COLO668 (cell line): ENCODE data around the gene FHIT.
"Not testable (repeated sequence)": the region's sequence is repeated elsewhere in the genome, so short reads cannot be mapped to it uniquely, and the experiment has no call there.

Experiments
- DNase-seq: peaks from one replicate; lab custom pipeline; 2025; ENCODE audit not compliant: unreplicated experiment; lab: John Stamatoyannopoulos, UW

FHIT gene

DNA sequence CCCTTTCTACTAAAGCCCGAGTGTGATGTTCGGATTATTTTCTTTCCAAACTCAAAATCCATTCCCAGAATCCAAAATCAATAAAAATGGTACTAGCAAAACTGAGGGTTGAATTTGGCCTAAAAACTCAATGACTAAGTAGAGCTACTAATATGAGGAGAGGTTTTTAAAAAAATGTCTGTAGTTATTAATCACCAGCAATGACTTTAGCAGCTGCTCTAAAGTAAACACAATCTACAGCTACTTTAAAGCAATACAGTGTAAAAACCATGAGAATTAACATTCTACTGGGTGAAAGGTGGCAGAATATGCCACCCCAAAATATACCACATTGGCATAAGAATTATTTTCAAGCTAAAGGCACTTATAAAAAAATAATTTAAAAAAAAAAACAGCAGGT lies 23.5 kb downstream of the FHIT start:
- no peak for DNase-seq

DNA sequence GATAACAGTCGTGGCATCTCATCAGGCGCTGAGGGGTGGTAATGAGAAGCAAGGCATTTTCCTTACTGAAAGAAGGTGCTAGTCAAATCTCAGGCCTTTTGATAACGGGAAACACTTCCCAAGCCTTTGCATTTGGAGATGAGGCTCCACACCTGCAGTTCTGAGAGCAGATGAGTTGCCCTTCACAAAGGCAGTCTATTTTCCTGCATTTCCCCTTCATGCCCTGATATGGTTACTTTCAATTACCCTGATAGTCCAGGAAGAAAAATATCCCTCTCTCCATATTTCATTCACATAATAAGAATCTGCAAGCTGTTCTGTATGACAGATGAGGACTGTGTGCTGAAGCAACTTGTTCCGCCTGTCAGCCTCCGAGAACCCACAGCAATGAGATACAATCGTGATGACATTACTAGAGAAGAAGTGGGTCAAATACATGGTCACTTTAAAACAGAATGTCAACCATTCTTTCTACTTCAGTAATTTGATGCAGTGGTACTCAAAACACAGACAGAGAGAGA lies 25.0 kb downstream of the FHIT start:
- DNase-seq, result no peak

DNA sequence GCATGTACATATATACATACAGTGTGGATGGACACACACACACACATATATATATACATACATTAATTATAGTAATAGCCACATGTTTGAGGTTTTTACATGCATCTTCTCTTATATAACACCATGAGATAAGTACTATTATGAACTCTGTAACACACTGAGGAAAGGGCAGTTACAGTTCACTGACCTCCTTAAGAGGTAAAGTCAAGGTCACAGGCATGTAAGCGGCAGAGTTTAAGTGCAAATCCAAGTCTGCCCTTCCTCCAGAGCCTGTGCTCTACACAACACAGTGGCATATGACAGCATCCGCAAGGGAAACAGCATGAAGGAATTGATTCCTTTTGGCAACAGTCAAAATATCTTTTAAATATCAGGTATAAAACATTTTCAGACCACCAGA lies 26.4 kb downstream of the FHIT start:
- DNase-seq, result no peak

DNA sequence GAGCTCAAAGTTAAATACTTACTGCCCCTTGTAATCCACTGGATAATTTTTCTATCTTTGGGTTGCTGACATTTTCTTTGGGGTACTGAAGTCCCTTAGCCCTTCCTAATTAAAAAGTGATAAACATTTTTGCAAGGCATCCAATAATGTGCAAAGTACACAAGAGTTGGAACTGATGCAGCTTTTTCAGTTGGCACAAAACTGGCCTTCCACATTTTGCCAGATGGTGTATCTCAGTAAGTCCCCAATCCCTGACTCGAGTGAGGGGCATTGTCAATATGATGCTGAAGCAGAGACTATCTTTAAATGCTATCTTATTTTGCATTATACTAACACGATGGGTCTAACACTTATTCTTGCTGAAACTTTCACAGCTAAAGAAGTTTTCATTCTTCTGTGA lies 27.8 kb downstream of the FHIT start:
- DNase-seq, result no peak

- no peak for DNase-seq
These were observed 28.8 kb downstream of the FHIT start for GRCh38 chr3:61222467-61222866.

DNA sequence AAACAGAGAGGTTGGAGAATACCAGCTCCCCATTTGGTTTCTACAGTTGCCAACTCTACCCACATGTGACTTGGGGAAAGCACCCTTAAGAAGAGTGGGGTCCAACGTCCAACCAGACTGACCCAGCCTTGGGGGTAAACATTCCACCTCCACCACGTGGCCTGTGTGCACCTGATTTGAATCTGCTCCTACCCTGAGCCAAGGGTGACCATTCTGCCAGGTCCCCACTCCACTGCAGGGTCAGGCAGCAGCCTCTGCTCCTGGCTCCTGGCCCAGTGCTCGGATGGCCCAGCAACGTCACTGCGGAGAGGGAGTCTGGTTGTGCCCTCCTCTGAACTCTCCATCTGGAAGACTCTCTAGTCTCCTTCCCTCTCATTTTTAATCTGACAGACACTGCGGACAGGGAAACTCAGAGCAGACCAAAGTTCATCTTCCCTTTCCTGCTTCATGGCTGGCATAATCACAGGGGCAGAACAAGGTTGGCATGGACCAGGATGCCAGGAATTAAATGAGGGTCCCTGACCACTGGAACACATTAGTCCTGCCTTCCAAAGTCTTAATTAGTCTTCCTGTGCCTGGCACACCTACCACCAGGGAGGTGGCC lies 29.4 kb downstream of the FHIT start:
- DNase-seq, result no peak

DNA sequence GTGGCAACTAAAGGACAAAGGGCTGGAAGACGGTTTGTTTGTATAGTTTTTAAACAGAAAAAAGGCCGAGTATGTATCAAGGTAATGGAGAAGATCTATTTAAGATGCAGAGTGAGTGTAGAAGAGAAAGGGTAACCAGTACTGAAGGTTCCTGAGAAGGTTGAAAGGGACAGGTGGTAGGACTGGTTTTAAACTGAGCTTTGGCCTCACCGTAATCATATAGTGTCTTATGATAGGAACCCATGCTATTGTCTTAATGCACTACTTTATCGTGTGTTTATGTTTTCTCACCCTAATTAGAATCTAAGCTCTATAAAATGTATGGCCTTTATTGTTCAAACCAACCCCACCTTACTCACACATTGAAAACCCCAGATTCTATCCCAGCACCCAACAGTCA lies 32.7 kb downstream of the FHIT start:
- DNase-seq, result no peak

DNA sequence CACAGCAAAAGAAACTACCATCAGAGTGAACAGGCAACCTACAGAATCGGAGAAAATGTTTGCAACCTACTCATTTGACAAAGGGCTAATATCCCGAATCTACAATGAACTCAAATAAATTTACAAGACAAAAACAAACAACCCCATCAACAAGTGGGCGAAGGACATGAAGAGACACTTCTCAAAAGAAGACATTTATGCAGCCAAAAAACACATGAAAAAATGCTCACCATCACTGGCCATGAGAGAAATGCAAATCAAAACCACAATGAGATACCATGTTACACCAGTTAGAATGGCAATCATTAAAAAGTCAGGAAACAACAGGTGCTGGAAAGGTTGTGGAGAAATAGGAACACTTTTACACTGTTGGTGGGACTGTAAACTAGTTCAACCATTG lies 35.1 kb downstream of the FHIT start:
- DNase-seq, result not testable (repeated sequence)

- DNase-seq, result no peak
These were observed 49.2 kb downstream of the FHIT start for GRCh38 chr3:61202086-61202485.

GRCh38 chr3:61201071-61201470 lies 50.2 kb downstream of the FHIT start:
- DNase-seq, result no peak

GRCh38 chr3:61200270-61200669 lies 51.0 kb downstream of the FHIT start:
- DNase-seq, result no peak

DNA sequence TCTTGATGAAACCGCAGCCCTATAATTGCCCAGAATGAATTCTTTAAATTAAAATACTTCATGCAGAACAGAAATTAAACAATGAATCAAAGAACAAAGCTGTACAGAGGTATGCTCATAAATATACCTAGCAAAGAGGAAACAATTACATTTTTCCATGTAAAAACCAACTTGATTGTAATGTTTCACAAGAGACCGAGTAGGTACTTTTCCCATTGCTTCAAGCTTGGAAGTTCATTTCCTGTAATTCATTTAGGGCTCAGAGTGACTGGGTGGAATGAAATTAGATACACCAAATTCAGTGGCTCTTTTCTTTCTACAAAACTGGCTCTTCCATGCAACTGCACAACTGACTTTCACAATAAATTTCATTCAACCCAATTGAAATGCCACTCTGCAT lies 51.4 kb downstream of the FHIT start:
- DNase-seq, result no peak

GRCh38 chr3:61194892-61195538 lies 56.2 kb downstream of the FHIT start:
- no peak for DNase-seq

- no peak for DNase-seq
These were observed 59.0 kb downstream of the FHIT start for GRCh38 chr3:61192222-61192621.

DNA sequence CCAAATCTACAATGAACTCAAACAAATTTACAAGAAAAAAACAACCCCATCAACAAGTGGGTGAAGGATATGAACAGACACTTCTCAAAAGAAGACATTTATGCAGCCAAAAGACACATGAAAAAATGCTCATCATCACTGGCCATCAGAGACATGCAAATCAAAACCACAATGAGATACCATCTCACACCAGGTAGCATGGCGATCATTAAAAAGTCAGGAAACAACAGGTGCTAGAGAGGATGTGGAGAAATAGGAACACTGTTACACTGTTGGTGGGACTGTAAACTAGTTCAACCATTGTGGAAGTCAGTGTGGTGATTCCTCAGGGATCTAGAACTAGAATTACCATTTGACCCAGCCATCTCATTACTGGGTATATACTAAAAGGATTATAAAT lies 61.0 kb downstream of the FHIT start:
- DNase-seq, result not testable (repeated sequence)

- DNase-seq, result no peak
These were observed 65.2 kb downstream of the FHIT start for GRCh38 chr3:61186030-61186429.

GRCh38 chr3:61184956-61185355 lies 66.3 kb downstream of the FHIT start:
- DNase-seq, result no peak

- no peak for DNase-seq
These were observed 68.6 kb downstream of the FHIT start for GRCh38 chr3:61182662-61183061.

DNA sequence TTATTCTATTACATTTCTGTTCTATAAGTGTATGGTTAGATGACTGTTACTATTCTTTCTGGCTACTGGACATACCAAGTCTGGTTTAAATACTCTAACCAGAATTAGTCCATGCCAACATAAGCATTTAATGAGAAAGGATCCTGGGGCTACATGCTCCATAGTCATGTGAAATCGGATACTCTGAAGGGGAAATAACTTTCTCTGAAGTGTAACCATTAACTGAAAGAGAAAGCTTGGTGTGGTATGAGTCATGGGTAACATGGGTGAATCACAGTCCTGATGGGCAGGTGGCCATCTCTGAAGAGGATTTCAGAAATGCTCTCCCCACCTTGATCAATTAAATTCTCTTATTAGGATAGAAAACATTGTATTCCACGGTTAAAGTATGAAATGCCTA lies 69.4 kb downstream of the FHIT start:
- DNase-seq, result peak; percentile 42

DNA sequence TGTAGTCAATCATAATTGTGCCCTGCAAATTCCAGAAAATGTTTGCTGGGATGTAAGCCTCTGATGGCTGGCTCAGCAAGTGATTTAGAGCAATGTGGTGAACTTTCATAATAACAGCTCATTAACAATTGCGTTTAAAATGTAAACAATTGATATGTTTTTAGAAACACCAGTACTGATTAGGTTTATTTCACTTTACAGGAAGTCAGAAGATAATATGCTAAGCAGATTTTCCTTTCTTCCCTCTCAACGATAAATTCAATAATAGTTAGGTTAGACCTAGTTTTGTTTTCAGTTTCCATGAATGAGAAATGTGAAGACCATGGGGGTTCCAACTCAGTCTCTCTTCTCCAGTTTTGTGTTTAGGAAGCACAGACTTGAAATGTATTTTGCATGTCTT lies 71.0 kb downstream of the FHIT start:
- DNase-seq, result no peak

DNA sequence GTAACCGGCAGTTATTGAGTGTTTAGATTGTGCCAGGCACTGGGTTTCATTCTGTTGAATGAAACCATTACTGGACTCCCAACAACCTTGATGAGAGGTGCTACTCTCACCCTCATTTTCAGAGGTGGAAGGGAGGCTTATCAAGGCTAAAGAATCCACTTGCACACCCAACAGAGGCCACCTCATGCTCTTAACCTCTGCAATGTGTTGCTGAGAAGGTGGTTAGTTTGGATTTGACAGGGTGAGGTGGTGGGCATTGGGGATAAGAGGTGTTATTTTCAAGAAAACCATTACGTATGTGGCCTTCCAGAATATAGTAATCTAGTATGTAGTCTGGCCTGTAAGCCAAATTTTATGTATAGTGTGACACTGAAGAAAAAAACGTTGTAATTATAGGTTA lies 73.1 kb downstream of the FHIT start:
- DNase-seq, result no peak

- DNase-seq, result no peak
These were observed 73.8 kb downstream of the FHIT start for GRCh38 chr3:61177450-61177849.

DNA sequence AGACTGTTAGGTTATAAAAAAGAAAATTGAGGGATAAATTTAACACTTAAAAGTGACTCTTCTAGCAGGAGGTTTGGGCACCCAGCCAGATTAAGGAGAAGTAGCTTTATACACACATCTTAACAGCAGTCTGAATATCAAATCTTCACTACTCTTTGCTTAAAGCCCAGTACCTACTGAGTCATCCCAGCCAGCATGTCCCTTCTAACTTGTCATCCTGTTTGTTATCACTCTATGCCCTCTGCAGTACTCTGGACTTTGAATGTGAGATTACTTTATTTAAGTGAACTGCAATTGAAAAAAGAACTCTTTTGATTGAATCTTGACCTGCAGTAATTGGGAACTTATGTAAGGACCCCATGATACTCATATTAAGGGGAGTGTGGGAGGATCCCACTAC lies 77.6 kb downstream of the FHIT start:
- no peak for DNase-seq
